Stimulated activated CD8-positive, alpha-beta memory T cell treated with anti-CD3 and anti-CD28 coated beads, Interleukin-15, amount 100 ng/mL, for 24 hours (primary cell): ENCODE data around the gene EPHA7.

Experiments
- DNase-seq: peaks from one replicate; pipeline ENCODE4 v3.0.0-alpha.2; 2020; ENCODE audit warnings: low read depth

Gene EPHA7

GRCh38 chr6:93323630-93324029 is 95.7 kb downstream of the EPHA7 start:
- DNase-seq, result no peak

GRCh38 chr6:93322651-93323050 is 96.7 kb downstream of the EPHA7 start:
- DNase-seq, result no peak

- DNase-seq, result no peak
These were observed 100.1 kb downstream of the EPHA7 start for GRCh38 chr6:93319304-93319703.

- no peak for DNase-seq
These were observed 101.2 kb downstream of the EPHA7 start for GRCh38 chr6:93318121-93318520.

DNA sequence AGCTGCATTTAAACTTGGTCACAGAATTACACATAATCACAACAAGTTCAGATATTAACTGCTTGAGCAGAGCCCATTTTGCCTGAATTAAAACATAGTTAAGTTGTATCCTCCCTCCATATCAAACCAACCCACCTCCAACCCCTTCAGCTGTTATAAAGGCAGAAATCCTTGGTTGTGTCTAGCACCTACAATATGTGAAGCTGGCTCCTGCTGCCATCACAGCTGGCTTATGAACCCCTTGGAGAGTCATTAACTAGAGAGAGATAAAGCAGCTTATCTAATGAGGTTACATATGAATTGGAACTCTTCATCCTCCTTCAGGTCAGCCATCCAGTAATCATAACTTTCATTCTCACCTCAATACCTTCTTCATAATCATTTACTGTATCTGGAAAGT is 101.8 kb downstream of the EPHA7 start:
- no peak for DNase-seq

DNA sequence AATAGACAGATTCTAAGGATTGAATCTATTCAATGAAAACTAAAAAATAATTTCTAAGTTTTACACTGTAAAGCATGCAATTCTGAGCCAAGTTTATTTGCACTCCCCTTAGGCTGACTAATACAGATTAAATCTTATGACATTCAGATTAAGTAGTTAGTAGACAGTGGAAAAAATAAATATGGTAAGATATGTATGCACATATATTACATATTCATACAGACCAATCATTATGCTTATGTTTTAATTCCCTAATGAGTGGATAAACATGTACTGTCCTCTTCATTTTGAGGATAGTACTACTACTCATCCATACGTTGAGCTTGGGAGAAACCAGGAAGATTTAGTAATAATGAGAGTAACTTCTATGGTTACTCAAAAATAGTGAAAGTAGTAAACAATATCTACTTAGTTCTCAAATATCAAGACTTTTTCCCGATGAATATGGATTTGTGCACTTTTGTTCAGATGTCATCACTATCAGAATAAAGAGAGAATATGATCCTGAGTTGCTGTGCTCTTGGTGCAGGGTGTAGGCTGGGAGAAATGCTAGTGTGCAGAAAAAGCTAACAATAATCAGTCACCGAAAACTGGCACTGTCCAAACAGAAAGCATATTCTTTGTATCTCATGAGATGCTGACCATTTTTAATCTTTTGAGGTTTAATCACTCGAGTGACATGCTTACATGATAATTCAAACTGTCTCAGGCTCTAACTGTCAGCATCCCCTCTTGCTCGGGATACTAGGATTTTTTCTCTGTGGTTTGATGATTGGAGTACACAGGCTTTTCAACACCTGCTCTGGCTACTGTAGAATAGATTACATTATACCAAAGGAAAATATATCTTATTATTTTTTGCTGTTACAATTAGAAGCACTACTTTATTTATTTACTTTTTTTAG is 111.6 kb downstream of the EPHA7 start:
- DNase-seq, result no peak

GRCh38 chr6:93305088-93305487 is 114.3 kb downstream of the EPHA7 start:
- no peak for DNase-seq

GRCh38 chr6:93304505-93304904 is 114.9 kb downstream of the EPHA7 start:
- DNase-seq, result no peak

DNA sequence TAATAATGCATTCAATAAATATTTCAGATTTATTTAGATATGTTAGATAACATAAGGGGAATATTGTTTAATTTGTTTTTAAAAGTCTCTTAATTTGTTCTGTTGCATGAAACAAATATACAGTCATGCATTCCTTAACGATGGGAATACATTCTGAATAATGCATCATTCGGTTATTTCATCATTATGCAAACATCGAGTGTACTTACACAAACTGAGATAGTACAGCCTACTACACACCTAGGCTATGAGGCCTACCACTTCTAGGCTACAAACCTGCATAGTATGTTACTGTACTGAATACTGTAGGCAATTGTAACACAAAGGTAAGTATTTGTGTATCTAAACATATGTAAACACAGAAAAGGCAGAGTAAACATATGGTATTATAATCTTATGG is 118.7 kb downstream of the EPHA7 start:
- DNase-seq, result no peak

DNA sequence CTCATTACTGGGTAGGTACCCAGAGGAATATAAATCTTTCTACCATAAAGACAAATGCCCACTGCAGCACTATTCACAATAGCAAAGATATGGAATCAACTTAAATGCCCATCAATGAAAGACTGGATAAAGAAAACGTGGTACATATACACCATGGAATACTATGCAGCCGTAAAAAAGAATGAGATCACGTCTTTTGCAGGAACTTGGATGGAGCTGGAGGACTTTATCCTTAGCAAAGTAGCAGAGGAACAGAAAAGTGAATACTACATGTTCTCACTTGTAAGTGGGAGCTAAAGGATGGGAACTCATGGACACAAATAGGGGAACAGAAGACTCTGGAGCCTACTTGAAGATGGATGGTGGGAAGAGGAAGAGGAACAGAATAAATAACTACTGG is 119.7 kb downstream of the EPHA7 start:
- DNase-seq, result no peak

GRCh38 chr6:93295631-93296030 is 123.7 kb downstream of the EPHA7 start:
- no peak for DNase-seq

DNA sequence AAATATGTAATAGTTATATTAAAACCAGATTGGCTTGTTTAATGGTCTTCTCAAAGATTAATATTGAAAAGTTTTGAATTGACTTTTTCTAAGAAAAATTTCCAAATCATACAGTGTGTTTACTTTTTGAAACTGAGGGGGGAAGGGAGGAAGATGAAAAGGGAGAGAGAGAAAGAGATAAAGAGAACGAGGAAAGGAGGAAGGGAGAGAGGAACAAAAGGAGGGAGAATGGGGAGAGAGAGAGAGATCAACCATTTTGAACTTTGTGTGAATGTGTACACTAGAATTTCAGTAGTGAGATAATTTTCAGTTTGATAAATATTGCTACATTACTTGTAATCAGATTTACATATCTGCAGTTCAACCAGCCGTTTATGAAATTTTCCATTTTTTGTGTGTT is 124.5 kb downstream of the EPHA7 start:
- DNase-seq, result no peak

GRCh38 chr6:93293872-93294271 is 125.5 kb downstream of the EPHA7 start:
- DNase-seq, result no peak

DNA sequence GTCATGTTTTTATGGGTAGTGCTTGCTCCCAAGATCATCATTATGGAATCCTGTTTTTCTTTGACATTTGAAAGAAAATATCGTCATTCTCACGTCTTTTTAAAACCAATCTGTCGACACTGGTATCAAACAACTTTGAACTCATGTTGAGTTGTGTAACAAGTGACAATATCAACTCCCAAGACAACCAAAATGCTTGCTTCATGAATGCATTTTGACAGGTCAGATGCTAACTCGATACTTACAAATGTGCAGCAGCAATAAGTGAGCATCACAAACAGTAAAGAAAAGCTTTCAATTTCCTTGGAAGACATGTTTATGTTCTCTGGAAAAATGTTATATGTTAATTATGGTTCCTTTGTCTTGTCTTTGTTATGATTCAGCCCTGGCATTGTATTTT is 125.9 kb downstream of the EPHA7 start:
- DNase-seq, result no peak

GRCh38 chr6:93282521-93283031 is 136.8 kb downstream of the EPHA7 start:
- DNase-seq, result no peak

GRCh38 chr6:93278241-93278640 is 141.1 kb downstream of the EPHA7 start:
- no peak for DNase-seq

DNA sequence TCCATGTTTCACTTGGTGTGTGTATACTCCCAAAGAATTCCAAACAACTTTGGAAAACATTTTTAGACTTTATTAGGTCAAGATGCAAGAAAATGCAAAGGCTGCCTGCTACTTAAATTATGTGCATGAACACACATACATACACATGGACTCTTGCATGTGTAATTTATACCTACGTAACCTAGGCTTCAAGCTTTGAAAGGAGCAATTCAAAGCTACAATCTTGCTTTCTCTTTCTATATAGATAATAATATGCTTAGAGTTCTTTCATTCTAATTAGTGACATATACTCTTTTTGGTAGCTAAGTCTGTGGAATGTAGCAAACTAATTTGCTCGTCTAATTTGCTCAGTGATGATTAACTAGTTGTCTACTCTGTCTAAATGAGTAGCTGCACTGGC is 146.5 kb downstream of the EPHA7 start:
- no peak for DNase-seq

DNA sequence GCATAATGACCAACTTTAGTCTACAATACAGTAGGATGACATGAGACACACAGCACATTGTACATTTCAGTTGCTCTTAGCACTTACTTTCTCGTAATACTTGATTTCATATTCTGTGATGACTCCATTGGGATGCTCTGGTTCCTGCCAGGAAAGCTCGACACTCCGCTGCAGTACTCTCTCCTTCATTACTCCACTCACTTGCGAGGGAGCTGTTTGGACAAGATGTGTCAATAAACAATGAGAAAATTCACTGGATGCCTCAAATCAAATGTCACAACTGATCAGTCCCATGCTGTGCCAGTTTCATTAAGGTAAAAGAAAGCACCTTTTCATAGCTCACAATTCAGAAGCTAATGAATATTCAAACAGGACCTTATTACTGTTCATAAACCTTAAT is 147.1 kb downstream of the EPHA7 start:
- no peak for DNase-seq

DNA sequence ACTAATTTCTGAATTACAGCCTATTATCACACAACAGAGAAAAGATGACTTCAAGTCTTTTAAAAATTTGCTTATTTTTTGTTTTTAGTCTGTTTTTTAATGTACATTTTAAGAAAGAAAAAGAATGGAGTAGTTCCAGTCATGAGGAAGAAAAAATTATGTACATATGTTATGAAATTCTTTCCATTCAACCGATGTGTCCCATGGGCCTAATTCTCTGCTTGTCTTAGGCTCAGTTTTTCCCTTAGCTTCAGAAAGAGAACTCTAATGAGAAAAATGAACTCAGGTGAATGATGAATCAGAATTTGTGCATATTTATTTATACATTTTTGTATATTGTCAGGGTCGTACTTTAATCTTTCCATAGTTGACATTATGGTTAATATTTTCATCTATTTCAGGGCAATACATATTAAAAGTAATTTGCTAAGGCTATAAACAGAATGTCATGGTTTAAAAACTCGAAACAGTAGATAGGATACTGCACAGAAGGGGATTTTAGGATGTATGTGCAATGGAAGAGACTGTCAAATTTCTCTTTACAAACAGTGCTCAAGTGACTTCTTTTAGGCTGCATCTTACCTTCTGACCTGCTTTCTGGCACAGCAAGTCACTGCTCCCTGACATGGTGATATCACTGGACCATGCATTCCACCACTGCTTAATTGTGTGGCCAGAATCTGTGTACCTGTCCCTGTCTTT is 153.1 kb downstream of the EPHA7 start:
- DNase-seq, result no peak

DNA sequence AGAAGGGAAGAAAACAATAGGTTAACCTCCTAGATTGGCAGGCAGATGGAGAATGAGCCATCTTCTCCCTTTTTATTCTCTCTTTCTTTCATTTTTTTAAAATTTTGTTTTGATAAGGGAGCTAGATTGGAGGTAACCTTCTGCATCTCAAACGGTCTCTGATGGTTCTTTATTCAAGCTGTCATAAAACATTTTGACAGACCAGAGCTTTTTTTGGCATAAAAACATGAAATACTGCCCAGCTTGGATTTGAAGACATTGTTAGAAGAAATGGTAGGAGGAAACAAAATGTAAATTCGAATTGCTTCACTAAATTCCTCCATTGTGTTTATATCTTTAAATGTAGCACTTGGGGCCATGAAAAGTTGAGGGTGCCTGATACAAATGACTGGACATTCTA is 158.5 kb downstream of the EPHA7 start:
- DNase-seq, result no peak

DNA sequence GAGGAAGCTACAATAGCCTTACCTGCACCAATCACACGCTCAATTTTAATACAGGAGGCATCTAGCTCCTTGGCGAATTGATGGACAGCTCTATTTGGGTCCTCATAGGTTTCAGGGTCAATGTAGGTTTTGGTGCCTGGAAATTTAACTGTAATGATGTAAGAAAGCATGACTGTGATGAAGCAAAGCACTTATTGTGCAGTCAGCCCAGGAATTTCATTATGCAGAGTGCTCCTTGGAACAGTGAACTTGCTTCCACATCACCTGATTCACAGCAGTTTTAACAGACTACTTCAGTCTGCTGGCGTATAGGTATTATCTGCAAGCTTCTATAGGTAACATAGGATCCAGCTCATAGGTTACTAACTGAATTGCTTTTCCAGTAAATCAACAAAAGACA is 160.0 kb downstream of the EPHA7 start:
- no peak for DNase-seq

- DNase-seq, result no peak
These were observed 166.4 kb downstream of the EPHA7 start for GRCh38 chr6:93252930-93253329.

- DNase-seq, result no peak
These were observed 170.7 kb downstream of the EPHA7 start for GRCh38 chr6:93248631-93249030.
